ENCODE data around the gene SCRN2.
A peak's percentile ranks its signal among the peaks of the same experiment; 100 is the strongest.

The SCRN2 gene

GRCh38 chr17:47840742-47841487 lies at the start of gene SCRN2:
TSS of gene SCRN2 (minus strand) at chr17:47841273. CDS start at chr17:47840843, 430 bp downstream.
- peak; percentile 41 to 51 for DNase-seq (ENCODE audit: low read depth in 2 of 2)

- DNase-seq (ENCODE audit: low read depth in 2 of 2), result peak; percentile 53 to 55
These were observed 48.9 kb upstream of the SCRN2 start for GRCh38 chr17:47889734-47890529.

GRCh38 chr17:47888293-47888692 lies 47.2 kb upstream of the SCRN2 start:
- no peak for DNase-seq (ENCODE audit: low read depth in 2 of 2)

- DNase-seq (ENCODE audit: low read depth in 2 of 2), result no peak
These were observed 44.0 kb upstream of the SCRN2 start for GRCh38 chr17:47884905-47885730.

- no peak for DNase-seq (ENCODE audit: low read depth in 2 of 2)
These were observed 43.3 kb upstream of the SCRN2 start for GRCh38 chr17:47884427-47884740.

- no peak for DNase-seq (ENCODE audit: low read depth in 2 of 2)
These were observed 42.7 kb upstream of the SCRN2 start for GRCh38 chr17:47883589-47884426.

GRCh38 chr17:47882695-47883588 lies 41.9 kb upstream of the SCRN2 start:
- no peak for DNase-seq (ENCODE audit: low read depth in 2 of 2)

GRCh38 chr17:47882247-47882646 lies 41.2 kb upstream of the SCRN2 start:
- DNase-seq (ENCODE audit: low read depth in 2 of 2), result no peak

- DNase-seq (ENCODE audit: low read depth in 2 of 2), result no peak
These were observed 38.8 kb upstream of the SCRN2 start for GRCh38 chr17:47879776-47880454.

- DNase-seq (ENCODE audit: low read depth in 2 of 2), result no peak
These were observed 38.0 kb upstream of the SCRN2 start for GRCh38 chr17:47879028-47879585.

- no peak for DNase-seq (ENCODE audit: low read depth in 2 of 2)
These were observed 37.3 kb upstream of the SCRN2 start for GRCh38 chr17:47878203-47879027.

- DNase-seq (ENCODE audit: low read depth in 2 of 2), result no peak
These were observed 36.4 kb upstream of the SCRN2 start for GRCh38 chr17:47877368-47878034.

GRCh38 chr17:47875011-47875985 lies 34.2 kb upstream of the SCRN2 start:
- DNase-seq (ENCODE audit: low read depth in 2 of 2), result no peak

GRCh38 chr17:47873200-47874090 lies 32.4 kb upstream of the SCRN2 start:
- DNase-seq (ENCODE audit: low read depth in 2 of 2), result no peak

GRCh38 chr17:47872651-47873161 lies 31.6 kb upstream of the SCRN2 start:
- no peak for DNase-seq (ENCODE audit: low read depth in 2 of 2)

All from fibroblast of skin of left quadriceps (primary cell).